LNCaP clone FGC (cell line): ENCODE data around the gene AKAIN1.

Experiments used
- DNase-seq: peaks from one replicate; pipeline ENCODE4 v3.0.0-alpha.2; 2011; ENCODE audit warnings: low read depth
- H3K4me3 ChIP-seq: 2 replicates; pipeline ENCODE4 v1.5.1; 2011; ENCODE audit warnings: mild to moderate bottlenecking, low read depth, low read length, control low read depth
- TF ChIP-seq, protein P1 (sequence below): IDR thresholded peaks from 2 replicates; pipeline ENCODE4 v1.5.1; 2012; ENCODE audit warnings: mild to moderate bottlenecking; ENCODE audit not compliant: control insufficient read depth, insufficient read depth; ENCODE audit errors: extremely low read depth

AKAIN1 gene

GRCh38 chr18:5180254-5180653, 16.8 kb downstream of the AKAIN1 start:
- no peak overlapping the region for H3K4me3 ChIP-seq
- DNase-seq, result no peak
- TF ChIP-seq, protein P1, sequence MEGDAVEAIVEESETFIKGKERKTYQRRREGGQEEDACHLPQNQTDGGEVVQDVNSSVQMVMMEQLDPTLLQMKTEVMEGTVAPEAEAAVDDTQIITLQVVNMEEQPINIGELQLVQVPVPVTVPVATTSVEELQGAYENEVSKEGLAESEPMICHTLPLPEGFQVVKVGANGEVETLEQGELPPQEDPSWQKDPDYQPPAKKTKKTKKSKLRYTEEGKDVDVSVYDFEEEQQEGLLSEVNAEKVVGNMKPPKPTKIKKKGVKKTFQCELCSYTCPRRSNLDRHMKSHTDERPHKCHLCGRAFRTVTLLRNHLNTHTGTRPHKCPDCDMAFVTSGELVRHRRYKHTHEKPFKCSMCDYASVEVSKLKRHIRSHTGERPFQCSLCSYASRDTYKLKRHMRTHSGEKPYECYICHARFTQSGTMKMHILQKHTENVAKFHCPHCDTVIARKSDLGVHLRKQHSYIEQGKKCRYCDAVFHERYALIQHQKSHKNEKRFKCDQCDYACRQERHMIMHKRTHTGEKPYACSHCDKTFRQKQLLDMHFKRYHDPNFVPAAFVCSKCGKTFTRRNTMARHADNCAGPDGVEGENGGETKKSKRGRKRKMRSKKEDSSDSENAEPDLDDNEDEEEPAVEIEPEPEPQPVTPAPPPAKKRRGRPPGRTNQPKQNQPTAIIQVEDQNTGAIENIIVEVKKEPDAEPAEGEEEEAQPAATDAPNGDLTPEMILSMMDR, result no peak

DNA sequence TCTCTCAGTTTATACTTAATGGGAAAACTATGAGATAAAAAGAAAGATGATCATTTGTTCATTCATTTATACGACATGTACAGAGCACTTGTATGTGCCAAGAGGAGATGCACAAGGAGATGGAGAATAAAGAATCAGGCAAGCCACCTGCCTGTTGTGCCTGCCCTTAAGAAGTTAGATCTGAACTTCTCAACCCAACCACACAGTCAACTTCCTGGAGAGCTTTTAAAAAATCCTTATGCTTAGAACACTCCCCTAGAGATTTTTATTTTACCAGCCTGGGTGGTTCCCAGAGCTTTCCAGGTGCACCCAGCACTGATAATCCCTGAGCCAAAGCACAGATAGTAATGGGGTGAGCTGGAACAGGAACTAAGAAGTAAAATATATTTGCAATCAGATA, 18.5 kb downstream of the AKAIN1 start:
- TF ChIP-seq, protein P1, result no peak
- DNase-seq, result no peak
- H3K4me3 ChIP-seq, result no peak overlapping the region

GRCh38 chr18:5175378-5175777, 21.7 kb downstream of the AKAIN1 start:
- DNase-seq, result no peak
- TF ChIP-seq, protein P1, result no peak
- no peak overlapping the region for H3K4me3 ChIP-seq

DNA sequence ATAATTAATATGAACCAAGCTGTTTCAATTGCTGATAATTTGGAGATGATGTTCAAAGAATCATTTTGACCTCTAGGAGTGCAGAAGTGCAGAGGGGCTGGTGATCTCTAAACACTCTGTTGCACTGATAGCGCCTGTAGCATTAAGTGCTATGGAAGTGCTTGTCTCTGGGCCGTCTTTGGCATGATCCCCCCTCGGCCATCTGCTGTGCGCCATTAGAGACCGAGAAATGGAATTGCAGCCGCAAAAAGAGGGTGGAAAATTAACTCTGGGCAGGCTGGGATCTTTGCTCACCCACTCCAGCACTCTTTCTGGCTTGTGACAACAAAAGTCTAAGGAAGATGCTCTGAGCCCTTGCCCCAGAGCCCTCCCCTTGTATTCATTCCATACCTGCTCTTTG, 23.4 kb downstream of the AKAIN1 start:
- TF ChIP-seq, protein P1, result no peak
- H3K4me3 ChIP-seq, result no peak overlapping the region
- no peak for DNase-seq

DNA sequence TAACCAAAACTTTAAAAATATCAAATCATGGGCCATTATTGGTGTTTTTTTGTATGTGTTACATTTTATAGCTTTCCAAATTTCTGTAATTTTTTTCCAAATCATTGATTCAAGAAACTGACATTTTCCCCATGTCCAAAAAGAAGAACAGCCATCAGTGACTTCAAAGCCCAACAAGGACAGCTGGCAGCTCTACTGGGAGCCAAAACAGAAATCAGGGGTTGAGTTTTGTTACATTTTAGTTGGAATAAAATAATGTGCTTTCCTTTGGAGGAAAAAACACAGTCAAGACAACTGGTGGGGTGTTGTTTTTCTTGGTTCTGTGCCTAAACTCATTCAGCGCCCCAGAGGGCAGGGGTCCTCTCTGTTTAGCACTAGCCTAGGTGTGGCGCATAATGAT, 23.8 kb downstream of the AKAIN1 start:
- no peak for DNase-seq
- TF ChIP-seq, protein P1, result no peak
- no peak overlapping the region for H3K4me3 ChIP-seq

DNA sequence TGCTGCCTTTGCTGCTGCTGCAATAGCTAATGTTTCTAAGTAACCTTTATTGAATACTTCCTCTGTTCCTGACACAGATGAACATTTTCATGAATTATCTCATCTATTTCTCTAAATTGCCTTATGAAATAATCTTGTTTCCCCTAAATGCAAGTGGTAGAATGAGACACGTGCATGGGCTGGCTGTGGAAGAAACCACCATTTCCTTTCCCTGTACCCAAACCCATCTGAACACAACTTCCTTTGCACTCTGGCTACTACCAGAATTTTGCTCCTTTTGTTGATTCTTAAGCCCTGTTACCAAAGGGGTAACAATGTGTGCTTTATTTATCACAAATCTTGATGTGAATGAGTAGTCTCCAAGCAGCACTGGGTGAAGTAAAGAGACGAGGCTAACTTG, 29.2 kb downstream of the AKAIN1 start:
- DNase-seq, result no peak
- TF ChIP-seq, protein P1, result no peak
- no peak overlapping the region for H3K4me3 ChIP-seq

GRCh38 chr18:5166606-5167280, 30.3 kb downstream of the AKAIN1 start:
- TF ChIP-seq, protein P1, result no peak
- no peak overlapping the region for H3K4me3 ChIP-seq
- DNase-seq, result no peak
